H9 (cell line): ENCODE measurements around the gene RPP14. TPM values are rescaled to one million over a fixed set of nuclear protein-coding genes. Genes with fewer than 3 reads are reported as not detected.

Experiments used
- DNase-seq: peaks from one replicate; pipeline ENCODE4 v3.0.0-alpha.2; 2017
- H2AFZ ChIP-seq: one replicate; pipeline ENCODE4 v1.6.1; 2013; ENCODE audit warnings: mild to moderate bottlenecking, low read length, control low read depth, moderate library complexity
- H2AK5ac ChIP-seq: 2 replicates; pipeline ENCODE4 v1.6.1; 2013; ENCODE audit warnings: low read length, control low read depth, mixed read lengths; ENCODE audit not compliant: insufficient read length
- H2BK120ac ChIP-seq: one replicate; pipeline ENCODE4 v1.6.1; 2013; ENCODE audit warnings: low read depth, mild to moderate bottlenecking, low read length, control low read depth, inconsistent platforms; ENCODE audit not compliant: poor library complexity, severe bottlenecking
- H2BK12ac ChIP-seq: 2 replicates; pipeline ENCODE4 v1.6.1; 2013; ENCODE audit warnings: low read length, control low read depth, mixed read lengths, low read depth; ENCODE audit not compliant: insufficient read length
- H2BK15ac ChIP-seq: 2 replicates; pipeline ENCODE4 v1.6.1; 2013; ENCODE audit warnings: low read depth, low read length, control low read depth
- H2BK20ac ChIP-seq: one replicate; pipeline ENCODE4 v1.6.1; 2013; ENCODE audit warnings: low read depth, mild to moderate bottlenecking, low read length, control low read depth, inconsistent platforms; ENCODE audit not compliant: poor library complexity, severe bottlenecking
- H2BK5ac ChIP-seq: 2 replicates; pipeline ENCODE4 v1.6.1; 2013; ENCODE audit warnings: low read length, control low read depth, mixed read lengths; ENCODE audit not compliant: insufficient read length
- H3K14ac ChIP-seq: 2 replicates; pipeline ENCODE4 v1.6.1; 2013; ENCODE audit warnings: low read length, control low read depth; ENCODE audit not compliant: insufficient read depth
- H3K18ac ChIP-seq: 2 replicates; pipeline ENCODE4 v1.6.1; 2013; ENCODE audit warnings: low read depth, mild to moderate bottlenecking, mixed read lengths, low read length, control low read depth; ENCODE audit not compliant: insufficient read length
- H3K23ac ChIP-seq: 2 replicates; pipeline ENCODE4 v1.6.1; 2013; ENCODE audit warnings: low read length, control low read depth, mixed read lengths, low read depth; ENCODE audit not compliant: insufficient read length
- H3K23me2 ChIP-seq: 2 replicates; pipeline ENCODE4 v1.6.1; 2013; ENCODE audit warnings: low read depth, mild to moderate bottlenecking, mixed read lengths, low read length, control low read depth; ENCODE audit not compliant: insufficient read length, poor library complexity, severe bottlenecking
- H3K27ac ChIP-seq: 2 replicates; pipeline ENCODE4 v1.5.1; 2013; ENCODE audit warnings: low read length, control low read depth, mixed read lengths, low read depth; ENCODE audit not compliant: insufficient read length
- H3K27me3 ChIP-seq: 2 replicates; pipeline ENCODE4 v1.6.1; 2013; ENCODE audit warnings: low read length, control low read depth, inconsistent platforms; ENCODE audit not compliant: insufficient read depth
- H3K4ac ChIP-seq: 2 replicates; pipeline ENCODE4 v1.6.1; 2013; ENCODE audit warnings: low read depth, mild to moderate bottlenecking, control low read depth, inconsistent platforms, low read length, moderate library complexity
- H3K4me1 ChIP-seq: 2 replicates; pipeline ENCODE4 v1.6.1; 2013; ENCODE audit warnings: low read length, control low read depth, inconsistent platforms; ENCODE audit not compliant: insufficient read depth
- H3K4me2 ChIP-seq: 2 replicates; pipeline ENCODE4 v1.6.1; 2013; ENCODE audit warnings: low read length, control low read depth, mixed read lengths; ENCODE audit not compliant: insufficient read length, insufficient read depth
- H3K56ac ChIP-seq: 2 replicates; pipeline ENCODE4 v1.6.1; 2013; ENCODE audit warnings: low read depth, mild to moderate bottlenecking, mixed read lengths, low read length, control low read depth; ENCODE audit not compliant: insufficient read length
- H3K79me1 ChIP-seq: 2 replicates; pipeline ENCODE4 v1.6.1; 2013; ENCODE audit warnings: low read depth, mild to moderate bottlenecking, moderate library complexity, low read length, control low read depth, inconsistent platforms; ENCODE audit not compliant: insufficient read depth, poor library complexity, severe bottlenecking
- H3K79me2 ChIP-seq: 2 replicates; pipeline ENCODE4 v1.6.1; 2013; ENCODE audit warnings: low read length, control low read depth, inconsistent platforms; ENCODE audit not compliant: insufficient read depth
- H3K9ac ChIP-seq: 2 replicates; pipeline ENCODE4 v1.6.1; 2013; ENCODE audit warnings: low read length, control low read depth, mixed read lengths; ENCODE audit not compliant: insufficient read length; ENCODE audit errors: extremely low read depth
- H3K9me3 ChIP-seq: one replicate; pipeline ENCODE4 v1.6.1; 2013; ENCODE audit warnings: low read depth, low read length, inconsistent platforms; ENCODE audit not compliant: control insufficient read depth
- H3T11ph ChIP-seq: one replicate; pipeline ENCODE4 v1.6.1; 2013; ENCODE audit warnings: mild to moderate bottlenecking, low read length, control low read depth, inconsistent platforms
- H4K20me1 ChIP-seq: one replicate; pipeline ENCODE4 v1.6.1; 2013; ENCODE audit not compliant: control insufficient read depth, insufficient read length, insufficient read depth
- H4K5ac ChIP-seq: 2 replicates; pipeline ENCODE4 v1.6.1; 2013; ENCODE audit warnings: low read depth, mild to moderate bottlenecking, mixed read lengths, low read length, control low read depth; ENCODE audit not compliant: insufficient read length
- H4K8ac ChIP-seq: replicated peaks from 2 replicates; pipeline ENCODE4 v1.6.1; 2013; ENCODE audit warnings: low read length, control low read depth, mixed read lengths, low read depth; ENCODE audit not compliant: insufficient read length
- H4K91ac ChIP-seq: 2 replicates; pipeline ENCODE4 v1.6.1; 2013; ENCODE audit warnings: low read depth, mild to moderate bottlenecking, moderate library complexity, mixed read lengths, low read length, control low read depth; ENCODE audit not compliant: insufficient read length
- H3K27ac Mint-ChIP-seq, 3 experiments: 2 replicates in 2 of 3; 3 replicates in 1 of 3; pipeline ENCODE4 v1.8.0; 2020 to 2021; ENCODE audit warnings: mixed read lengths in 3 of 3, mild to moderate bottlenecking in 1 of 3, moderate library complexity in 1 of 3
- H3K27me3 Mint-ChIP-seq: 2 replicates; pipeline ENCODE4 v1.8.0; 2021; ENCODE audit warnings: low read depth, mild to moderate bottlenecking, moderate library complexity, mixed read lengths
- H3K36me3 Mint-ChIP-seq, 3 experiments: 2 replicates in 2 of 3; 3 replicates in 1 of 3; pipeline ENCODE4 v1.8.0; 2020 to 2021; ENCODE audit warnings: low read depth in 3 of 3, mixed read lengths in 3 of 3; ENCODE audit not compliant: insufficient read depth in 1 of 3
- H3K4me1 Mint-ChIP-seq, 2 experiments: 2 replicates each; pipeline ENCODE4 v1.8.0; 2020; ENCODE audit warnings: mixed read lengths in 2 of 2
- H3K4me3 Mint-ChIP-seq, 2 experiments: 2 replicates in 1 of 2; 3 replicates in 1 of 2; pipeline ENCODE4 v1.8.0; 2020 to 2021; ENCODE audit warnings: mild to moderate bottlenecking in 2 of 2, mixed read lengths in 2 of 2, moderate library complexity in 1 of 2
- H3K9me3 Mint-ChIP-seq, 2 experiments: 2 replicates in 1 of 2; 3 replicates in 1 of 2; pipeline ENCODE4 v1.8.0; 2020; ENCODE audit warnings: mild to moderate bottlenecking in 2 of 2, mixed read lengths in 2 of 2, moderate library complexity in 1 of 2
- CTCF ChIP-seq: fragments of 200-600 bp; sonication (generic); conservative IDR thresholded peaks from 3 replicates; pipeline ENCODE4 v1.8.0; 2021; ENCODE audit warnings: antibody characterized with exemption, mild to moderate bottlenecking
- WGBS: extraction: QIAGEN DNeasy Blood & Tissue Kit; methylation state at CpG from one replicate; pipeline ENCODE4 v1.1.7; 2013; ENCODE audit warnings: missing lambda C conversion rate, low lambda C conversion rate, mixed read lengths; ENCODE audit not compliant: insufficient read length; ENCODE audit errors: extremely low coverage; 5-methylcytosine and 5-hydroxymethylcytosine counted together
- total RNA-seq: library from RNA; stranded (reverse); gene quantifications from 2 replicates; pipeline ENCODE4 v1.2.1, GENCODE V29; 2021

RPP14 gene
- total RNA-seq, 1 experiment from 2014 or later: 23.9 TPM

- Histone ChIP-seq H3K4ac (no peak overlapping the region), H4K5ac (no peak overlapping the region), H3K9ac (no peak overlapping the region), H2BK120ac (no peak overlapping the region), H3K27me3 (no peaks in the 10 kb centered on the region), H2AK5ac (no peak overlapping the region), H4K8ac (no peak overlapping the region), H3K14ac (no peak overlapping the region), H3K4me1 (no peaks in the 10 kb centered on the region), H3T11ph (no peak overlapping the region), H2BK12ac (no peak overlapping the region), H3K23me2 (no peaks in the 10 kb centered on the region), H3K18ac (no peak overlapping the region), H4K91ac (no peak overlapping the region), H3K27ac (no peak overlapping the region), H2BK5ac (no peak overlapping the region), H2BK20ac (no peak overlapping the region), H3K56ac (no peak overlapping the region), H3K23ac (no peak overlapping the region), H3K79me1 (no peaks in the 10 kb centered on the region), H3K79me2 (no peaks in the 10 kb centered on the region), H4K20me1 (no peaks in the 10 kb centered on the region), H2BK15ac (no peak overlapping the region), H2AFZ (no peak overlapping the region), H3K4me2 (no peak overlapping the region), H3K9me3 (no peaks in the 10 kb centered on the region)
- no CpG with 5 or more reads among the region's 3 CpGs for whole genome bisulfite sequencing
- Mint-ChIP-seq H3K4me1 (no peaks in the 10 kb centered on the region), H3K27ac (peak overlapping the region in 1 of 3 experiments; percentile 65; a peak in 1 of 7 replicates), H3K4me3 (no peak overlapping the region), H3K36me3 (no peaks in the 10 kb centered on the region), H3K9me3 (no peaks in the 10 kb centered on the region), H3K27me3 (no peaks in the 10 kb centered on the region; the same call in 1 of the 2 replicates)
- DNase-seq: no peak
- TF ChIP-seq CTCF: no peak
These were observed 35.3 kb downstream of the RPP14 start for GRCh38 chr3:58341376-58341775.
